ENCODE data around the gene USP53.

Gene USP53

GRCh38 chr4:119212964-119213606, 572 bp downstream of the USP53 start (continued):
- TF ChIP-seq ZNF132 (tag by site-specific recombination; IDR thresholded peaks at IDR 0.05; ENCODE audit: borderline replicate concordance) (no peak), SP3 (tag by site-specific recombination; IDR thresholded peaks at IDR 0.05) (no peak), ZIC2 (tag by site-specific recombination; IDR thresholded peaks at IDR 0.05) (0 out of 2 replicates have a peak, but pooled peaks have one; percentile 50), ZNF433 (tag by site-specific recombination; IDR thresholded peaks at IDR 0.05; ENCODE audit: low read depth) (no peak), PRDM10 (tag by site-specific recombination; IDR thresholded peaks at IDR 0.05) (peak; percentile 48), ZBTB11 (tag by site-specific recombination; conservative IDR thresholded peaks at IDR 0.05; ENCODE audit: low read depth) (no peak), ZNF843 (tag by site-specific recombination; IDR thresholded peaks at IDR 0.05) (no peak), ZFP37 (tag by site-specific recombination; IDR thresholded peaks at IDR 0.05) (peak; percentile 94; the same call in 1 of the 2 replicates), ZNF280D (tag by site-specific recombination; IDR thresholded peaks at IDR 0.05) (no peak), ZNF600 (tag by site-specific recombination; IDR thresholded peaks at IDR 0.05) (peak; percentile 76), ZNF776 (tag by site-specific recombination; IDR thresholded peaks at IDR 0.05; ENCODE audit: borderline replicate concordance) (no peak), ZNF580 (tag by site-specific recombination; IDR thresholded peaks at IDR 0.05) (0 out of 2 replicates have a peak, but pooled peaks have one; percentile 46), ZNF555 (tag by site-specific recombination; conservative IDR thresholded peaks at IDR 0.05) (no peak), ZNF148 (tag by site-specific recombination; IDR thresholded peaks at IDR 0.05; ENCODE audit: borderline replicate concordance) (no peak), ZNF335 (tag by site-specific recombination; conservative IDR thresholded peaks at IDR 0.05) (peak; percentile 82), IKZF3 (tag by site-specific recombination; IDR thresholded peaks at IDR 0.05) (no peak), ZNF692 (tag by site-specific recombination; IDR thresholded peaks at IDR 0.05) (no peak), GFI1B (tag by site-specific recombination; IDR thresholded peaks at IDR 0.05) (no peak), ZBTB49 (tag by site-specific recombination; IDR thresholded peaks at IDR 0.05; ENCODE audit: low read depth) (no peak), ZNF114 (tag by site-specific recombination; IDR thresholded peaks at IDR 0.05) (no peak), SP2 (tag by site-specific recombination; IDR thresholded peaks at IDR 0.05) (peak; percentile 33)
